ENCODE results near the gene DMD.

The DMD gene

DNA sequence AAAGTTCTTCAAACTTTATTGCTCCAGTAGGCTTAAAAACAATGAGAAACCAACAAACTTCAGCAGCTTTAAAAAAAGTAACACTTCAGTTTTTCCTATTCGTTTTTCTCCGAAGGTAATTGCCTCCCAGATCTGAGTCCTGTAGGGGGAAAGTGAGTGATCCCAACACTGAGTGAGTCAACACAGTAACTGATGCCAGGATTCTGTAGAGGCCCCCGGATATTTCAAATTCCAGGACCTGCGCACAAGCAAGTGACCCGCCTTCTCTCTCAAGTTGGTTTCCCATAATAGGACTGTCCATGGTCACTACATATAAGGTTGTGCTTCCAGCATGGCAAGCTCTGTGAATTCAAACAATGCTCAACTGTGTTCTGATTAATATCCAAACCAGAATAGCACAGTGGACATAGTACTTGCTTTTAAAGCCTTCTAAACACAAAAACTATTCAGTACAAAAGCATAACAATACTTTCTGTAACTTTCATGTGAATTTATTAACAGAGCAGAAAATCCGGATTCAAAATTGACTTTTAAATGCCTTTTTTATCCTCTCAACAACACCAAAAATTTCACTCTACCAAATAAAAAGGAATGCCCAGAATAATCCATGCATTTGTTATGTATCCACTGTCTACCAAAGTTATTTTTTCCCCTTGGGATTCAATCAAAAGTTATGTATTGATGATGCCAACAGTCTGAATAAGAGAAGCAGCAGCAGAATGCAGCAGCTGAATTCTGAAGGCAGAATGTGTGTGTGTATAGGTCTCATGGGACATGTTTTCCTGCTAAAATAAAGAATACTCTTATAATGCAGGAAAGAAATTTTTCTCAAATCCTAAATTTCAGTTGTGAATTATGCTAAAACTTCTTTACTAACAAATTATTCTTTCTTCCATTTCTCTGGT, at the start of gene DMD:
DMD (minus strand) TSS at position 194 of the 905 bp plus-strand sequence. CDS start 237 bp downstream, outside the sequence.
- Histone ChIP-seq H3K36me3 (ENCODE audit: control insufficient read depth in 2 of 2, insufficient read depth in 2 of 2, low read length in 2 of 2) (no peaks in the 10 kb centered on the region), H3K4me3 (ENCODE audit: low read length in 2 of 2) (peak within 1 kb of the TSS; percentile 66 to 71), H3K27me3 (ENCODE audit: control insufficient read depth in 1 of 2, insufficient read depth in 2 of 2, low read length in 2 of 2) (no peaks in the 10 kb centered on the region), H3K9ac (ENCODE audit: low read length in 2 of 2) (peak within 1 kb of the TSS; percentile 71 to 82), H3K4me1 (ENCODE audit: control insufficient read depth, insufficient read depth, low read length) (no peaks in the 10 kb centered on the region), H3K27ac (ENCODE audit: low read length) (peak within 1 kb of the TSS; percentile 46), H3K9me3 (ENCODE audit: control insufficient read depth in 2 of 2, low read length in 2 of 2) (no peaks in the 10 kb centered on the region)

DNA sequence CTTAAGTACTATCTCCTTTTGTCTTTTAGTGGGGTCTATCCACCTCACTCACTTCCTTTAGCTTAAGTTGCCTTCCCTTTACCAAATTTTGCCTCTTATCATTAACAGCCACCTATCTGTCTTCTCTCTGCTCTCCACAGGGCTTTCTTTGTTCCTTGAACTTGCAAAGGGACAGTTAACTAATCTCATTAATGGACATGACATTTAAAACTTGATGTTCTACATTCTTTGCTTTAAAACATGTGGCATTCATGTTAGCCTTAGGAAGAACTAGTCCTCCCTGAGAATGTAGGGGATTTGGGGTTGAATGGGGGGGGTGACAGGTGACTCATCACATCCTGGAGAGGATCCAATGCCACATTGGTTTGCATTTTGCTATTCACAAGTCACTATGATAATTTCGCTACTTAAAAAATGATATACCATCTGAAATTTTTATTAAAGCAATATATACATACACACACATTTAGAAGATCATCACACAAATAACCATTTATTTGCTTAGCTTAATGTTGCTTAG, 41.0 kb upstream of the DMD start:
- no peaks in the 10 kb centered on the region for H3K36me3 ChIP-seq (ENCODE audit: control insufficient read depth in 2 of 2, insufficient read depth in 2 of 2, low read length in 2 of 2)
- H3K9ac ChIP-seq (ENCODE audit: low read length in 2 of 2): no peak overlapping the region
- H3K9me3 ChIP-seq (ENCODE audit: control insufficient read depth in 2 of 2, low read length in 2 of 2): no peaks in the 10 kb centered on the region
- no peaks in the 10 kb centered on the region for H3K4me1 ChIP-seq (ENCODE audit: control insufficient read depth, insufficient read depth, low read length)
- no peak overlapping the region for H3K4me3 ChIP-seq (ENCODE audit: low read length in 2 of 2)
- H3K27me3 ChIP-seq (ENCODE audit: control insufficient read depth in 1 of 2, insufficient read depth in 2 of 2, low read length in 2 of 2): no peaks in the 10 kb centered on the region
- H3K27ac ChIP-seq (ENCODE audit: low read length): no peak overlapping the region

GRCh38 chrX:33218819-33219218, 7.5 kb upstream of the DMD start:
- Histone ChIP-seq H3K9ac (ENCODE audit: low read length in 2 of 2) (no peak overlapping the region), H3K4me1 (ENCODE audit: control insufficient read depth, insufficient read depth, low read length) (no peaks in the 10 kb centered on the region), H3K27me3 (ENCODE audit: control insufficient read depth in 1 of 2, insufficient read depth in 2 of 2, low read length in 2 of 2) (no peaks in the 10 kb centered on the region), H3K9me3 (ENCODE audit: control insufficient read depth in 2 of 2, low read length in 2 of 2) (no peaks in the 10 kb centered on the region), H3K4me3 (ENCODE audit: low read length in 2 of 2) (no peak overlapping the region), H3K27ac (ENCODE audit: low read length) (no peak overlapping the region), H3K36me3 (ENCODE audit: control insufficient read depth in 2 of 2, insufficient read depth in 2 of 2, low read length in 2 of 2) (no peaks in the 10 kb centered on the region)

DNA sequence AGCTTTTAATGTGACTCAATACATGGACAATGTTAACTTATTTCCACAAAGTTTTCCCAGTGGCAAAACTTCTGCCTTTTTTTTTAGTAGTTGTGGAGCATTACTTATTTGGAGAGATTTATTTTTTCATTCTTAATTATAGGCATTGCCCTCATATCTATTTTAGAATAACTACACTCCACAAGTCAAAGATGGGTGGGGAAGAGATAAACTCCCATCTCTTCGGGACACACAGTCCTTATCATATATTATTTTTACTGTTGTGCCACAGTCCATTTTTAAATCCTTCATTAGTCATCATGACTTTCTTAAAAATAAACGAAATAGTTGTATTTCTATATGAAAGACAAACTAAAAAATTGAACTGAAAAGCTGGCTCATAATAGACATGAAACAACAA, 1.2 kb downstream of the DMD start:
- peak overlapping the region; percentile 46 for H3K27ac ChIP-seq (ENCODE audit: low read length)
- H3K9me3 ChIP-seq (ENCODE audit: control insufficient read depth in 2 of 2, low read length in 2 of 2): no peaks in the 10 kb centered on the region
- peak overlapping the region; percentile 71 to 82 for H3K9ac ChIP-seq (ENCODE audit: low read length in 2 of 2)
- no peaks in the 10 kb centered on the region for H3K27me3 ChIP-seq (ENCODE audit: control insufficient read depth in 1 of 2, insufficient read depth in 2 of 2, low read length in 2 of 2)
- no peaks in the 10 kb centered on the region for H3K4me1 ChIP-seq (ENCODE audit: control insufficient read depth, insufficient read depth, low read length)
- peak overlapping the region; percentile 66 to 71 for H3K4me3 ChIP-seq (ENCODE audit: low read length in 2 of 2)
- no peaks in the 10 kb centered on the region for H3K36me3 ChIP-seq (ENCODE audit: control insufficient read depth in 2 of 2, insufficient read depth in 2 of 2, low read length in 2 of 2)

GRCh38 chrX:33207056-33207455, 4.3 kb downstream of the DMD start:
- Histone ChIP-seq H3K36me3 (ENCODE audit: control insufficient read depth in 2 of 2, insufficient read depth in 2 of 2, low read length in 2 of 2) (no peaks in the 10 kb centered on the region), H3K4me1 (ENCODE audit: control insufficient read depth, insufficient read depth, low read length) (no peaks in the 10 kb centered on the region), H3K9ac (ENCODE audit: low read length in 2 of 2) (peak overlapping the region in 1 of 2 donors; percentile 35), H3K9me3 (ENCODE audit: control insufficient read depth in 2 of 2, low read length in 2 of 2) (no peaks in the 10 kb centered on the region), H3K27me3 (ENCODE audit: control insufficient read depth in 1 of 2, insufficient read depth in 2 of 2, low read length in 2 of 2) (no peaks in the 10 kb centered on the region), H3K27ac (ENCODE audit: low read length) (no peak overlapping the region), H3K4me3 (ENCODE audit: low read length in 2 of 2) (peak overlapping the region; percentile 54 to 56)

GRCh38 chrX:33205321-33205720, 6.0 kb downstream of the DMD start:
- Histone ChIP-seq H3K27ac (ENCODE audit: low read length) (no peak overlapping the region), H3K9me3 (ENCODE audit: control insufficient read depth in 2 of 2, low read length in 2 of 2) (no peaks in the 10 kb centered on the region), H3K4me3 (ENCODE audit: low read length in 2 of 2) (peak overlapping the region; percentile 26 to 56), H3K4me1 (ENCODE audit: control insufficient read depth, insufficient read depth, low read length) (no peaks in the 10 kb centered on the region), H3K27me3 (ENCODE audit: control insufficient read depth in 1 of 2, insufficient read depth in 2 of 2, low read length in 2 of 2) (no peaks in the 10 kb centered on the region), H3K36me3 (ENCODE audit: control insufficient read depth in 2 of 2, insufficient read depth in 2 of 2, low read length in 2 of 2) (no peaks in the 10 kb centered on the region), H3K9ac (ENCODE audit: low read length in 2 of 2) (peak overlapping the region in 1 of 2 donors; percentile 46)

GRCh38 chrX:33204889-33205288, 6.5 kb downstream of the DMD start:
- Histone ChIP-seq H3K4me1 (ENCODE audit: control insufficient read depth, insufficient read depth, low read length) (no peaks in the 10 kb centered on the region), H3K27me3 (ENCODE audit: control insufficient read depth in 1 of 2, insufficient read depth in 2 of 2, low read length in 2 of 2) (no peaks in the 10 kb centered on the region), H3K9me3 (ENCODE audit: control insufficient read depth in 2 of 2, low read length in 2 of 2) (no peaks in the 10 kb centered on the region), H3K27ac (ENCODE audit: low read length) (no peak overlapping the region), H3K9ac (ENCODE audit: low read length in 2 of 2) (peak overlapping the region in 1 of 2 donors; percentile 46), H3K4me3 (ENCODE audit: low read length in 2 of 2) (peak overlapping the region; percentile 45 to 56), H3K36me3 (ENCODE audit: control insufficient read depth in 2 of 2, insufficient read depth in 2 of 2, low read length in 2 of 2) (no peaks in the 10 kb centered on the region)

DNA sequence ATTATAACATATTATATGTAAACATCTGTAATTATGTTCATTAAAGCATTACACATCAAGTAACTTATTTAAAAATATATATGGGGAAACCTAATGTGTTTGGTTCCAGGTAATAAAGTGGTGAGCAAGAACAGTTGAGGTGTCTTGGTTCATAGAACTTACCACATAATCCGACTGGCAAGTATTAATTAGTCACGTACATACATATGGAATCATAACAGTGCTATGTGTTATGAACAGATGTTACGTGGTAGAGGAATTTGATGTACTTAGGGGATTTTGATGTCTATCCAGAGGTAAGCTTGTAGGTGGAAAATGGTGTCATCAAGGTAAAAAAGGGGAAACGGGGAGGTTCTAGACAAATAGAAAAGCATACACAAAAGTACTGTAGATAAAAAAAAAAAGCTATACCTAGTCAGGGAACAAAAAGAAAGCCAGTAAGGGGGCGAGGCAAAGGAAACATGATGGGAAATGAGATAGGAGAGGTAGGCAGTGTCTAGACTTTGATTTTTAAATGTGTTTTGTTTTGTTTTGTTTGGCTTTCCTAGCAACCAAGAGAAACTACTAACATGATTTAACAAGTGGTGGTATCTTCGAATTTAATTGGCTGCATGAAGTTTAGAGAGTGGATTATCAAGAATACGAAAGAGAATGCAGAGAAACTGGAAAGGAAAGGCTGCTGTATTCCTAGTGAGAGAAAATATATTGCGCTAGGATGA, 12.6 kb downstream of the DMD start:
- no peak overlapping the region for H3K4me3 ChIP-seq (ENCODE audit: low read length in 2 of 2)
- no peaks in the 10 kb centered on the region for H3K36me3 ChIP-seq (ENCODE audit: control insufficient read depth in 2 of 2, insufficient read depth in 2 of 2, low read length in 2 of 2)
- H3K9me3 ChIP-seq (ENCODE audit: control insufficient read depth in 2 of 2, low read length in 2 of 2): no peaks in the 10 kb centered on the region
- H3K27me3 ChIP-seq (ENCODE audit: control insufficient read depth in 1 of 2, insufficient read depth in 2 of 2, low read length in 2 of 2): no peaks in the 10 kb centered on the region
- H3K9ac ChIP-seq (ENCODE audit: low read length in 2 of 2): no peak overlapping the region
- no peaks in the 10 kb centered on the region for H3K4me1 ChIP-seq (ENCODE audit: control insufficient read depth, insufficient read depth, low read length)
- no peak overlapping the region for H3K27ac ChIP-seq (ENCODE audit: low read length)

DNA sequence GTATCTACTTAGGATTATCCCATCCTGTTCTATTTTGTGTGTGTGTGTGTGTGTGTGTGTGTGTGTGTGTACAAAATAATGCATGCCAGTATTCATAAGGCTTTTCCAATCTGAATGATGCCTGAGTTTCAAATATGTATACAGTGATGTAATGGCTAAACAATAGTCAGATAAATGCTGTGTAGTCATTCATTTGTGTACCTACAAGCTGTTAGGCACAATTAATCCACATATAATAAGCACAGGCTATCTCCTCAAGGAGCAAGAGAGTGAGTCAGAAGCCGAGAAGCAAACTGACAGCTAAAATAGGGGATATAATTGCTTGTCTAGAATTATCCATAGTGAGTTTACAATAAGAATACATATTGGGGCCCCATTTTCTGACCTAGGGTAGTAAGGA, 15.7 kb downstream of the DMD start:
- no peak overlapping the region for H3K27ac ChIP-seq (ENCODE audit: low read length)

DNA sequence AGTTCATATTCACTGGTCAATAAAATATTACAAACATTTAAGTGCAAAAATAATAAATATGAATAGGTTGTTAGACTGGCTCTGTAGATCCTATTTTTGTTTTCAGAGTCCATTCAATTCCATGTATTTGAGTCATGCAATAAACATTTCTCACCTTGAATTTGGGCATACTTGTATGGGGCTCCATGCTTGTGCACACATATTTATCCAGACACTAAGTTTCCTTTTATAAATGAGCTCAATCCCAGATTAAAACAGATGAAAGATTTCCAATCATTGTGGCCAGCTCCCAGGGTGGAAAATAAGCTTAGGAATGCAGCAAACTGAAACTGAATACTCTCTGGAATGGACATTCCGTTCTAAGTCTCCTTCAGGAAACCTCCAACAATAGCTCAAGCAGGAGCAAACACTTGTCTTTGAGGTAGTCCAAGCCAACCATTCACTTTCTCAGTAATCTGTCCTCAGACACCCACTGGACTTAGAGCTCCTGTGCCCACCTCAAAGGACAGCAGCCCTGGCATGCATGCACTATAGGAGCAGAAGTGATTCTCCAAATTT, 16.4 kb downstream of the DMD start:
- Histone ChIP-seq H3K36me3 (ENCODE audit: control insufficient read depth in 2 of 2, insufficient read depth in 2 of 2, low read length in 2 of 2) (no peaks in the 10 kb centered on the region), H3K9ac (ENCODE audit: low read length in 2 of 2) (no peak overlapping the region), H3K4me1 (ENCODE audit: control insufficient read depth, insufficient read depth, low read length) (no peaks in the 10 kb centered on the region), H3K9me3 (ENCODE audit: control insufficient read depth in 2 of 2, low read length in 2 of 2) (no peaks in the 10 kb centered on the region), H3K27me3 (ENCODE audit: control insufficient read depth in 1 of 2, insufficient read depth in 2 of 2, low read length in 2 of 2) (no peaks in the 10 kb centered on the region), H3K4me3 (ENCODE audit: low read length in 2 of 2) (peak overlapping the region in 1 of 2 donors; percentile 35), H3K27ac (ENCODE audit: low read length) (no peak overlapping the region)

More for the DNA sequence above, 15.7 kb downstream of the DMD start:
- Histone ChIP-seq H3K9me3 (ENCODE audit: control insufficient read depth in 2 of 2, low read length in 2 of 2) (no peaks in the 10 kb centered on the region), H3K4me1 (ENCODE audit: control insufficient read depth, insufficient read depth, low read length) (no peaks in the 10 kb centered on the region), H3K36me3 (ENCODE audit: control insufficient read depth in 2 of 2, insufficient read depth in 2 of 2, low read length in 2 of 2) (no peaks in the 10 kb centered on the region), H3K9ac (ENCODE audit: low read length in 2 of 2) (no peak overlapping the region), H3K27me3 (ENCODE audit: control insufficient read depth in 1 of 2, insufficient read depth in 2 of 2, low read length in 2 of 2) (no peaks in the 10 kb centered on the region), H3K4me3 (ENCODE audit: low read length in 2 of 2) (no peak overlapping the region)

Data from stomach smooth muscle (tissue), 2 donors.